VCaP (cell line): ENCODE data around the gene EVC.
"Not testable (repeated sequence)": the region's sequence is repeated elsewhere in the genome, so short reads cannot be mapped to it uniquely, and the experiment has no call there.

Source experiments
- H3K27ac ChIP-seq: fragments of 450-650 bp; 2 replicates; pipeline ENCODE4 v1.5.1; 2017
- TF ChIP-seq, protein P1 (sequence below): fragments of 450-650 bp; conservative IDR thresholded peaks from 2 replicates; pipeline ENCODE4 v1.5.1; 2017; ENCODE audit warnings: mild to moderate bottlenecking, moderate library complexity

Gene EVC

GRCh38 chr4:5852523-5853202 lies 141.7 kb downstream of the EVC start:
- no peak overlapping the region for H3K27ac ChIP-seq
- TF ChIP-seq, protein P1, sequence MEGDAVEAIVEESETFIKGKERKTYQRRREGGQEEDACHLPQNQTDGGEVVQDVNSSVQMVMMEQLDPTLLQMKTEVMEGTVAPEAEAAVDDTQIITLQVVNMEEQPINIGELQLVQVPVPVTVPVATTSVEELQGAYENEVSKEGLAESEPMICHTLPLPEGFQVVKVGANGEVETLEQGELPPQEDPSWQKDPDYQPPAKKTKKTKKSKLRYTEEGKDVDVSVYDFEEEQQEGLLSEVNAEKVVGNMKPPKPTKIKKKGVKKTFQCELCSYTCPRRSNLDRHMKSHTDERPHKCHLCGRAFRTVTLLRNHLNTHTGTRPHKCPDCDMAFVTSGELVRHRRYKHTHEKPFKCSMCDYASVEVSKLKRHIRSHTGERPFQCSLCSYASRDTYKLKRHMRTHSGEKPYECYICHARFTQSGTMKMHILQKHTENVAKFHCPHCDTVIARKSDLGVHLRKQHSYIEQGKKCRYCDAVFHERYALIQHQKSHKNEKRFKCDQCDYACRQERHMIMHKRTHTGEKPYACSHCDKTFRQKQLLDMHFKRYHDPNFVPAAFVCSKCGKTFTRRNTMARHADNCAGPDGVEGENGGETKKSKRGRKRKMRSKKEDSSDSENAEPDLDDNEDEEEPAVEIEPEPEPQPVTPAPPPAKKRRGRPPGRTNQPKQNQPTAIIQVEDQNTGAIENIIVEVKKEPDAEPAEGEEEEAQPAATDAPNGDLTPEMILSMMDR = no peak

- TF ChIP-seq, protein P1 = no peak
Measured at GRCh38 chr4:5854929-5855328, 143.9 kb downstream of the EVC start.

DNA sequence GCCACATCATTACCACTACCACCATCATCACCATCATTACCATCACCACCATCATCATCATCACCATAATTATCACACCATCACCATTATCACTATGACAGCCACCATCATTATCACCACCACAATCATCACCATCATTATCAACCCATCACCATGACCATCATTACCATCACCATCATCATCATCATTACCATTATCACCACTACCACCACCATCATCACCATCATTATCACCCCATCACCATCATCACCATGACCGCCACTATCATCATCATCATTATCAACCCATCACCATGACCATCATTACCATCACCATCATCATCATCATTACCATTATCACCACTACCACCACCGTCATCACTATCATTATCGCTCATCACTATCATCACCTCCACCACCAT lies 145.4 kb downstream of the EVC start:
- H3K27ac ChIP-seq = not testable (repeated sequence)

More at GRCh38 chr4:5854929-5855328, 143.9 kb downstream of the EVC start:
- H3K27ac ChIP-seq = no peak overlapping the region

GRCh38 chr4:5857199-5857598 lies 146.2 kb downstream of the EVC start:
- TF ChIP-seq, protein P1 = no peak
- H3K27ac ChIP-seq = no peak overlapping the region

DNA sequence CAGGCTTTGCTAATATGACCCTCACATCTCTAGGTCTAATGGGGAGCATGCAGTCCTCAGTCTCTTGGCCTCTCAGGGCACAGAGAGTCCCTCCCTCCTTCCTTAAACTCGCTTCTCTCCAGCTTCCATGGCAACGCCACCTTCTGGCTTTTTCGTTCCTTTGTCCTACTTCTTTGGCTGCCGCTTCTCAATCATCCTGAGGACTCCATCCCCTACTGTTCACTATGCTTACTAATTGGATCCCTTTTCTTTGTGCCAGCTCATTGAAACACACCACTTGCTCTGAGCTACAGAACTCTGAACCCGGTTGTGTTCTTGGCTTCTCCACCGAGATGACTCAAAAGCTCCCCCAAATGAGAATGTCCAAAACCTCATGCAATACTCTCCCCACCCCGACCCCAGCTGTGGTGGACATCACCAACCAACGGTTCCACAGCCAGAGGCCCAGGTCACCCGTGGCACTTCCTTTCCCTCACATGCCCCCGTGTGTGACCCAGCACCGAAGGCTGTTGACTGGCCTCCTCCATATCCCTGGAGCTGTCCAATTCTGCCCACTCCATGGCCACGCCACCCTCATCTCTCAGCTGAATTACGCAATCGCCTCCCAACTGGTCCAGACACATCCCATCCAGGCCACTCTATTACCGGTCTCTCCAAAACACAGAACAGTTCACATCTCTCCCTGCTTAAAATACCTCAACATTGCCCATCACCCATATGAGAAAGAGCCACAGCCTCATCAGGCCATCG lies 147.2 kb downstream of the EVC start:
- TF ChIP-seq, protein P1 = no peak
- no peak overlapping the region for H3K27ac ChIP-seq

- H3K27ac ChIP-seq = no peak overlapping the region
- TF ChIP-seq, protein P1 = no peak
Measured at GRCh38 chr4:5863461-5864113, 152.6 kb downstream of the EVC start.
